Activated naive CD4-positive, alpha-beta T cell treated with anti-CD3 and anti-CD28 coated beads for 36 hours (primary cell): ENCODE results near the gene UBAC1. TPM values are rescaled to one million over a fixed set of nuclear protein-coding genes. Genes with fewer than 3 reads are reported as not detected.
"Not testable (repeated sequence)": the region's sequence is repeated elsewhere in the genome, so short reads cannot be mapped to it uniquely, and the experiment has no call there.

Source experiments
- CTCF ChIA-PET: fragments of 350-600 bp; sonication (Branson Sonifier 250); formaldehyde crosslinking; loops from one replicate; lab custom pipeline; 2021; ENCODE audit warnings: antibody characterized with exemption; lab: Charles Lee
- DNase-seq: peaks from one replicate; pipeline ENCODE4 v3.0.0-alpha.2; 2020
- H3K27ac Mint-ChIP-seq: one replicate; pipeline ENCODE4 v1.8.0; 2021; ENCODE audit warnings: mild to moderate bottlenecking, mixed read lengths
- H3K27me3 Mint-ChIP-seq: one replicate; pipeline ENCODE4 v1.8.0; 2021; ENCODE audit warnings: low read depth, mixed read lengths
- H3K36me3 Mint-ChIP-seq: one replicate; pipeline ENCODE4 v1.8.0; 2021; ENCODE audit warnings: low read depth, mixed read lengths
- H3K4me1 Mint-ChIP-seq: one replicate; pipeline ENCODE4 v1.8.0; 2021; ENCODE audit warnings: low read depth, mixed read lengths
- H3K4me3 Mint-ChIP-seq: one replicate; pipeline ENCODE4 v1.8.0; 2021; ENCODE audit warnings: mild to moderate bottlenecking, moderate library complexity, mixed read lengths
- H3K9me3 Mint-ChIP-seq: one replicate; pipeline ENCODE4 v1.8.0; 2021; ENCODE audit warnings: mixed read lengths
- intact Hi-C: fragments of 100-400 bp; cut with micrococcal nuclease; formaldehyde crosslinking; loops from one replicate; pipeline ENCODE4 v1.15.1; 2023
- total RNA-seq, 2 experiments: library from RNA; stranded (reverse); gene quantifications; one replicate each; pipeline ENCODE4 v1.2.3, GENCODE V29; 2021

Gene UBAC1
- total RNA-seq, 2 experiments from 2014 or later: 37.2 to 40.0 TPM

DNA sequence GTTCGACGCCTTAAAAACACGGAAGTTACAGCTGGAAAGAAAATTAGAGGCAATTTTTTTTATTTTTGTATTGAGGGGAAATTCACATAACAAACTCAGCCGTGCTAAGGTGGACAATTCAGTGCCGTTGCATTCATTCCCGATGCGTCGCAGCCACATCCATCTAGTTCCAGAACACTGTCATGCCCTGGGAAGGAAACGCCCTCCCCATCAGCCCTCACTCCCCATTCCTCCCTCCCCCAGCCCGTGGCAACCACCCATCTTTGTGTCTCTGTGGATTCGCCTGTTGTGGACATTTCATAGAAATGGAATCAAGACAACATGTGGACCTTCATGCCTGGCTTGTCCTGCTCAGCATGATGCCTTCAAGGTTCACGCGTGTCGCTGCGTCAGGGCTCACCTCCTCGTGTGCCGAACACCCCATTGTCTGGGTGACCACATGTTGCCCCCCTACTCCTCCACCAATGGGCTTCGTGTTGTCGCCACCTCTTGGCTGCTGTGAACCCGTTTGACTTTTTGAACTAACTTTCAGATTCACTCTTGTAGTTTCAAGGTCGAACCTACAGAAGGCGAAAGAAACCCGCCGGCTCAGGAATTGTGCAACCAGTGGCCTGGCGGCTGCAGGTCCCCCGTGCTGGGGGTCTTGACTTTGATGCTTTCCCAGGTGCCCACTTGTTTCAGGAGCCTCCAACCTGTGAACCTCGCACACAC is 36.4 kb downstream of the UBAC1 start:
- peaks cover 31% of the 10 kb centered on the region for H3K4me1 Mint-ChIP-seq
- peak overlapping the region; percentile 85 for H3K27ac Mint-ChIP-seq
- CTCF ChIA-PET: interaction anchor here (1.0 kb wide), 2 partner anchors 19 to 126 kb away, joined by 3 to 4 read pairs; no protein-coding TSS in a partner anchor
- peaks cover 9% of the 10 kb centered on the region for H3K36me3 Mint-ChIP-seq
- no peak overlapping the region for H3K4me3 Mint-ChIP-seq
- intact Hi-C loops: loop anchor here (1.0 kb wide), 3 partner anchors 19 to 189 kb away; no protein-coding TSS in a partner anchor
- peak; percentile 42 for DNase-seq
- H3K9me3 Mint-ChIP-seq: no peaks in the 10 kb centered on the region
- no peaks in the 10 kb centered on the region for H3K27me3 Mint-ChIP-seq

DNA sequence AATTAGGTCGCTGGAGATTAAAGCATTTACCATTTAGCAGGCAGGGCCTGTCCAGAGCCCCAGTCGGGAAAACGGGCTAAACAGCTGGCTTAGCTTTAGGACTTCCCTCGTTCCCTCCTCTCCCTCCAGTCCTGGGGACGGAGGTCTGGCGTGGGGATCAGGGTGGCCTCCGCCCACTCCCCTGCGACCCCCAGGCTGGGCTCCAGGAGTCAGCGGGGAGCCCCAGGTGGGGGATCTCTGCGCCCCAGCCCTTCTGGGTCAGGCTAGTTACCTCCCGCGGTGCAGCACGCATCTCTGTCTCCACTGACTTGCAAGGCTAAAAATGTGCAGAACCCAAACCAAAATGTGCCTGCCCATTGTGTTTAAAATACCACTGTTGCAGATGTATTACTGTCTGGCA is 37.7 kb downstream of the UBAC1 start:
- Mint-ChIP-seq H3K27ac (no peak overlapping the region), H3K4me3 (no peak overlapping the region), H3K27me3 (no peaks in the 10 kb centered on the region), H3K9me3 (peaks cover 6% of the 10 kb centered on the region), H3K4me1 (peaks cover 31% of the 10 kb centered on the region), H3K36me3 (peaks cover 12% of the 10 kb centered on the region)
- CTCF ChIA-PET: no interaction called here
- intact Hi-C loops: no loop called here
- no peak for DNase-seq

DNA sequence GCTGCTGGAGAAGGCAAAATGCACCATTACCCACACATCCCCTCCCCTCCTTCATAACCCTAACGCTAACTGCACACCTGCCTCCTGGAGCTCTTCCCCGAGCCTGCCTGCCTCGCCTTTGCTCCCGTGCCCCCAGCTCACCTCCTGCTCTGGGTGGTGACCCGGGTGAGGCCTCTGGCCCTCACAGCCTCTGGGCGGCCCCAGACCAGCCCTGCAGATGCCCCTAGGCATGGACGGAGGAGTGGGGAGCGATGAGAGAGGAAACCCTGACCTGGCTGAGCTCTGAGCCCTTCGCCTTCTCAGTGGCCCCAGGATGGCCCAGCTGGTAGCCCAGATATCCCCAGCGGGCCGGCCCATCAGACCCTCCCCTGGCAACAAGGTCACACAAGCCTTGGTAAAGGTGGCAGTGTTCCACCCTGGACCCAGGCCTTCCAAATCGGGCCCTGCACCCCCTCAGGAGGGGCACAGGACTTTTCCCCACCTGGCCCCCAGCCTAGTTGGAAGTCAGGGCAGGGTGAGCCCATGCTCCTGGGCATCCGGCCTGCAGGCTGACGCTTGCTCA is 39.3 kb downstream of the UBAC1 start:
- Mint-ChIP-seq H3K9me3 (peaks cover 17% of the 10 kb centered on the region), H3K27me3 (no peaks in the 10 kb centered on the region), H3K4me1 (peaks cover 28% of the 10 kb centered on the region), H3K27ac (no peak overlapping the region), H3K36me3 (peaks cover 17% of the 10 kb centered on the region), H3K4me3 (no peak overlapping the region)
- intact Hi-C loops: no loop called here
- CTCF ChIA-PET: no interaction called here
- DNase-seq: no peak

- Mint-ChIP-seq H3K36me3 (peaks cover 24% of the 10 kb centered on the region), H3K4me3 (no peak overlapping the region), H3K27me3 (no peaks in the 10 kb centered on the region), H3K4me1 (peaks cover 20% of the 10 kb centered on the region), H3K27ac (no peak overlapping the region), H3K9me3 (peaks cover 23% of the 10 kb centered on the region)
- no peak for DNase-seq
- CTCF ChIA-PET: no interaction called here
- intact Hi-C loops: no loop called here
Measured at GRCh38 chr9:135920973-135921585, 40.1 kb downstream of the UBAC1 start.

GRCh38 chr9:135920256-135920930 is 40.8 kb downstream of the UBAC1 start:
- CTCF ChIA-PET: no interaction called here
- Mint-ChIP-seq H3K27me3 (no peaks in the 10 kb centered on the region), H3K4me1 (peaks cover 13% of the 10 kb centered on the region), H3K9me3 (peaks cover 30% of the 10 kb centered on the region), H3K4me3 (no peak overlapping the region), H3K36me3 (peaks cover 27% of the 10 kb centered on the region), H3K27ac (no peak overlapping the region)
- intact Hi-C loops: no loop called here
- no peak for DNase-seq

DNA sequence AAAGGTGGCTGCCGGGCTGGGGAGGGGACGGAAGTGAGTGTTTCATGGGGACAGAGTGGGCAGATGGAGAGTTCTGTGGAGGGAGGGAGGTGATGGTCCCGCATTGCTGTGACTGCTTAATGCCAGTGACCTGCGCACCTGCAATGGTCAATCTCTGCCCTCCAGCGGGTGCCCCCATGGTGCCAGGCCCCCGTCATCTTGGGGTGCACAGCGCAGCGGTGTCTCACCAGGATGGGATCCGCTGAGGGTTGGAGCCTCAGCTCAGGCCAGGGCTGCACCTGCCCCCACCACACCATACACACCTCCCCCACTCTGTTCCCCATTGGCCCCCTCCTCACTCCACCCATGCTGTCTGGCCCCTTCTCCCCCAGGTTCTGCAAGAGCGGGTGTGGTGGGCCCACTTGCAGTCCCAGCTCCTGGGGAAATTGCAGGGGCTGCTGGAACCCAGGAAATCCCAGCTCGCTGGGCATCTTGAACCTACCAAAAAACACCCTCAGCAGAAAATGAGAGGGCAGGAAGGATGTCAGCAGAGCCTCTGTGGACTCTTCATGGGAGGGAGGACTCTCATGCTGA is 41.8 kb downstream of the UBAC1 start:
- peaks cover 3% of the 10 kb centered on the region for H3K4me1 Mint-ChIP-seq
- H3K36me3 Mint-ChIP-seq: peaks cover 32% of the 10 kb centered on the region
- H3K9me3 Mint-ChIP-seq: peaks cover 40% of the 10 kb centered on the region
- intact Hi-C loops: no loop called here
- no peak overlapping the region for H3K4me3 Mint-ChIP-seq
- no peak for DNase-seq
- CTCF ChIA-PET: no interaction called here
- H3K27ac Mint-ChIP-seq: no peak overlapping the region
- H3K27me3 Mint-ChIP-seq: no peaks in the 10 kb centered on the region

DNA sequence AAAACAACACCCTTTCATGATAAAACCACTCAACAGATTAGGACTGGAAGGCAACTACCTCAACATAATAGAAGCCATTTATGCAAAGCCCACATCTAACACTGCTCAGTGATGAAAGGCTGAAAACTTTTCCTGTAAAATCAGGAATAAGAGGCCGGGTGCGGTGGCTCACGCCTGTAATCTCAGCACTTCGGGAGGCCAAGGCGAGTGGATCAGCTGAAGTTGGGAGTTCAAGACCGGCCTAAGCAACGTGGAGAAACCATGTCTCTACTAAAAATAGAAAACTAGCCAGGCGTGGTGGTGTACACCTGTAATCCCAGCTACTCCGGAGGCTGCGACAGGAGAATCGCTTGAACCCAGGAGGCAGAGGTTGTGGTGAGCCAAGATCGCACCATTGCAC is 44.9 kb downstream of the UBAC1 start:
- Mint-ChIP-seq H3K9me3 (peaks cover 52% of the 10 kb centered on the region), H3K36me3 (peaks cover 63% of the 10 kb centered on the region)
- DNase-seq, CTCF ChIA-PET, H3K4me3 Mint-ChIP-seq, H3K27ac Mint-ChIP-seq, intact Hi-C loops, H3K27me3 Mint-ChIP-seq, H3K4me1 Mint-ChIP-seq: not testable (repeated sequence)

DNA sequence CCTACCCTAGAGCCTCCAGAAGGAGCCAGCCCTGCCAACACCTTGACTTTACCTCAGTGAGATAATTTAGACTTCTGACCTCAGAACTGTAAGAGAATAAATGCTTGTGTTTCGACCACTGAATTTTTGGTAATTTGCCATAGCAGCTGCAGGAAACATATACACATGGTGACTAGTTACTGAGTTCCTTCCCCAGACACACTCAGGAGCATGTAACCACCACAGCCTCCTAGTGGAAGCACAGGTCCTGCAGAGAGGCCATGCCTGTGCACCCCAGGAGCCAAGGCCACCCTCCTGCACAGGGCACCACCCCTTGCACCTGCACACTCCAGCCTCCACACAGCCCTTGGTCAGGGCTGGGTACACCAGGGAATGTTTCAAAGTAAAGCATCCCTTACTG is 46.3 kb downstream of the UBAC1 start:
- CTCF ChIA-PET: no interaction called here
- H3K9me3 Mint-ChIP-seq: peaks cover 52% of the 10 kb centered on the region
- DNase-seq: no peak
- H3K27ac Mint-ChIP-seq: no peak overlapping the region
- H3K4me1 Mint-ChIP-seq: peaks cover 9% of the 10 kb centered on the region
- no peaks in the 10 kb centered on the region for H3K27me3 Mint-ChIP-seq
- H3K4me3 Mint-ChIP-seq: no peak overlapping the region
- peaks cover 75% of the 10 kb centered on the region for H3K36me3 Mint-ChIP-seq
- intact Hi-C loops: no loop called here

GRCh38 chr9:135911233-135911632 is 49.9 kb downstream of the UBAC1 start:
- H3K27ac Mint-ChIP-seq, CTCF ChIA-PET, H3K4me3 Mint-ChIP-seq, DNase-seq, intact Hi-C loops, H3K27me3 Mint-ChIP-seq: not testable (repeated sequence)
- Mint-ChIP-seq H3K36me3 (peaks cover 72% of the 10 kb centered on the region), H3K4me1 (peaks cover 26% of the 10 kb centered on the region), H3K9me3 (peaks cover 30% of the 10 kb centered on the region)

DNA sequence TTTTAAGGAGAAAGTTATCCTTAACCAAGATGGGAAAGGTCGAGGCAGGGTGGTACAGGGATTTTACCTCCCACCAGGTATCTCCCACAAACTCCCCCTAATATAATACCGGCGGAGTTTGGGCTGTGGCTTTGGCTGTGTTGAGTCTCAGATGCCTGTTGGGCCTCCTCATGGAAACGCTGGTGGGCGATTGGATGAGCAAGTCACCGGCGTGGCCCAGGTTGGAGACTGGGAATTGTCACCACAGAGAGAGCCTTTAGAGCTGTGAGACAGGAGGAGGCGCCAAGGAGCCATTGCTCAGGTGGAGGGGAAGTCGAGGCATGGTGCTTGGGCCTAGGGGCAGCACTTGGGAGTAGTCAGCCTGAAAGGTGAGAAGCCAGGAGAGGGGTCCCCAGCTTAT is 50.4 kb downstream of the UBAC1 start:
- Mint-ChIP-seq H3K4me3 (no peak overlapping the region), H3K9me3 (peaks cover 25% of the 10 kb centered on the region), H3K36me3 (peaks cover 67% of the 10 kb centered on the region), H3K27ac (no peak overlapping the region), H3K4me1 (peaks cover 31% of the 10 kb centered on the region), H3K27me3 (no peaks in the 10 kb centered on the region)
- CTCF ChIA-PET: no interaction called here
- intact Hi-C loops: no loop called here
- no peak for DNase-seq

GRCh38 chr9:135910216-135910615 is 51.0 kb downstream of the UBAC1 start:
- CTCF ChIA-PET: no interaction called here
- DNase-seq: no peak
- H3K4me1 Mint-ChIP-seq: peaks cover 37% of the 10 kb centered on the region
- H3K27me3 Mint-ChIP-seq: no peaks in the 10 kb centered on the region
- intact Hi-C loops: no loop called here
- no peak overlapping the region for H3K27ac Mint-ChIP-seq
- peaks cover 20% of the 10 kb centered on the region for H3K9me3 Mint-ChIP-seq
- H3K4me3 Mint-ChIP-seq: no peak overlapping the region
- peaks cover 64% of the 10 kb centered on the region for H3K36me3 Mint-ChIP-seq

DNA sequence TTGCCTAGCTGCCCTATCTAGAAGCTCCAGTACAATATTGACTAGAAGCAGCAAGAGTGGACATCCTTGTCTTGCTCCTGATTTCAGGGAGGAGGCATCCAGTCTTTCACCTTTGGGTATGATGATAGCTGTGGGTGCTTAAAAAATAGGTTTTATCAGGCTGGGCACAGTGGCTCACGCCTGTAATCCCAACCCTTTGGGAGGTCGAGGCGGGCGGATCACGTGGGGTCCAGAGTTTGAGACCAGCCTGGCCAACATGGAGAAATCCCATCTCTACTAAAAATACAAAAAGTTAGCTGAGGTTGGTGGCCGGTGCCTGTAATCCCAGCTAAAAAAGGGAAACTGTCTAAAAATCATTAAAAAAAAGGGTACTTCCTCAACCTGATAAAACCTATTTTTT is 51.8 kb downstream of the UBAC1 start:
- intact Hi-C loops: loop anchor here (5.0 to 10.0 kb wide), 5 partner anchors 407 to 975 kb away; partner anchors contain the start of genes MRPS2, SEC16A, SNAPC4 and TRAF2
- no peak for DNase-seq
- H3K4me1 Mint-ChIP-seq: peaks cover 45% of the 10 kb centered on the region
- H3K27ac Mint-ChIP-seq: no peak overlapping the region
- H3K4me3 Mint-ChIP-seq: peak overlapping the region; percentile 79
- no peaks in the 10 kb centered on the region for H3K27me3 Mint-ChIP-seq
- H3K36me3 Mint-ChIP-seq: peaks cover 61% of the 10 kb centered on the region
- CTCF ChIA-PET: no interaction called here
- H3K9me3 Mint-ChIP-seq: peaks cover 11% of the 10 kb centered on the region
